GM21528 (cell line): ENCODE measurements around the gene SFXN1.

Experiments used
- ATAC-seq: cut with Tn5 transposase; IDR thresholded peaks from one replicate; pipeline ENCODE4 v1.9.1; 2021; ENCODE audit warnings: mild to moderate bottlenecking, moderate library complexity; ENCODE audit not compliant: unreplicated experiment, low FRiP score

SFXN1 gene

DNA sequence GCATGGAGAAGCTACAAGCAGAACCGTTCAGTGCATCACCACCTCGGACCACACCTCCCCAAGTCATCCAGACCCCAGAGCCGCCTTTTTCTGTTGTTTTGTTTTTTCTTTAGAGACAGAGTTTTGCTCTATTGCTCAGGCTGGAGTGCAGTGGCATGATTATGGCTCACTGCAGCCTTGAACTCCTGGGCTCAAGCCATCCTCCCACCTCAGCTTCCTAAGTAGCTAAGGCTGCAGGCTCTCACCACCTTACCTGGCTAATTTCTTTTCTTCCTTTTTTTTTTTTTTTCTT lies 13.5 kb upstream of the SFXN1 start:
- ATAC-seq = no peak

GRCh38 chr5:175465282-175465681 lies 13.1 kb upstream of the SFXN1 start:
- no peak for ATAC-seq

- ATAC-seq = no peak
These were observed 11.6 kb upstream of the SFXN1 start for GRCh38 chr5:175466700-175467318.

- no peak for ATAC-seq
These were observed 10.2 kb upstream of the SFXN1 start for GRCh38 chr5:175467983-175468690.

- ATAC-seq = no peak
These were observed 9.5 kb upstream of the SFXN1 start for GRCh38 chr5:175468892-175469291.

- ATAC-seq = no peak
These were observed 8.4 kb upstream of the SFXN1 start for GRCh38 chr5:175469916-175470315.

DNA sequence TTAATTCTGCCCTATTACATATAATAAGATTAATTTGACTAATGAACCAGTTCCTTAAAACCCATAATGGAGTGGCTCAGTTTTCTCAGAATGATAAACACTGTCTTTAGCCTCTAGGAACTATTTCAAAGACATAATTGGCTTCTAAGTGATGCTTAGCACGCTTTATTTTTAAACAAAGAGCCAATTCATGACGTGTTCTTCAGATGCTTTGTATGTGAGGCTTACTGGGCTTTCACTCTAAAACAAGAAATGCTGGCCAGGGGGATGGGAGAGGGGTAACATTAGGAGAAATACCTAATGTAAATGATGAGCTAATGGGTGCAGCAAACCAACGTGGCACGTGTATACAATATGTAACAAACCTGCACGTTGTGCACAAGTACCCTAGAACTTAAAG lies 7.6 kb upstream of the SFXN1 start:
- no peak for ATAC-seq

GRCh38 chr5:175471196-175471595 lies 7.2 kb upstream of the SFXN1 start:
- ATAC-seq = no peak

GRCh38 chr5:175471628-175472027 lies 6.7 kb upstream of the SFXN1 start:
- no peak for ATAC-seq

DNA sequence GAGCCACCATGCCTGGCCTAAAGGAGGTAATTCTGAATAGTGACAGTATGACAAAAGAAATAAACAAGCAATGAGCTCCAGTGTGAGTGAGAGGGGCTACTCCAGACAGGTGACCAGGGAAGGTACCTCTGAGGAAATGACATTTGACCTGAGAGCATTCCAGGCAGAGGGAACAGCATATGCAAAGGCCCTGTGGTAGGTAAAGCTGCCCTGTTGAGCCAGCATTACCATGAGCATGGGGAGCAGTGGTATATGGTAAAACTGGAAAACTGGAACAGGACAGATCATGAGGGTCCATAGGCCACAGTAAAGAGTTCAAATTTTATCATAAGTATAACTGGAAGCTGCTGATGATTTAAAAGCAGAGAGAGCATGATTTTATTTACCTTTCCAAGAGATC lies 6.0 kb upstream of the SFXN1 start:
- no peak for ATAC-seq

GRCh38 chr5:175475248-175475647 lies 3.1 kb upstream of the SFXN1 start:
- no peak for ATAC-seq

DNA sequence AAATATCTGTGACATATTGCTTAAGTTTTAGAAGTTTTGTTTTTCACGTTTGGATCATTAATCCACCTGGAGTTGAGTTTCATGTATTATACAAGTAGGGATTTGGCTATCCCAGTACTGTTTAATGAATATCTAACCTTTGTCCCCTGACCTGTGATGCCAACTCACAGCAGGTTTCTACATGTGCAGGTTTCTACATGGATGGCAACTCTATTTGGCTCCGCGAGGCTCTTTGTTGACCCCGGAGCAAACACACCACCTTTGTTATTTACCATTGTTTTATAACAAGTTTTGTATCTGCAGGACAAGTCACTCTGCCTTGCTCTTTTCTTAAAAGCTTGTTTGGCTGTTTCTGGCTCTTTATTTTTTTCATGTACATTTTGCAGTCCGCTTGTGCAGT lies 920 bp upstream of the SFXN1 start:
- ATAC-seq = no peak

DNA sequence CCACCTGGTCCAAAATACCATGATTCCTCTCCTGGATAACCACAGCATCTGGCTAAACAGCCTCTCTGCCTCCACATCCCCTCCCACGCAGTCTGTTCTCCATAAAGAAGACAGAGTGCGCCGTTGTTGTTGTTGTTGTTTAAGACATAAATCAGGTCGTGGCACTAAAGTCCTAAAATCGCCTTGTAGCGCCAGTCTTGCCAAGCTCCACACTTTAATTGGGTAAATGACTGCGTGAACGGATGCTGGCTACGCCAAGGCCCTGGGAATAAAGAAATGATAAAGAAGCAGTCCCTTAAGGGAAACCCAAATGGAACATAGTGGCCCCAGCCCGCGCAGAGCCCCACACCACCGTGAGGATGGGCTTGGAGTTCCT lies 364 bp upstream of the SFXN1 start:
- peak; percentile 1 for ATAC-seq

DNA sequence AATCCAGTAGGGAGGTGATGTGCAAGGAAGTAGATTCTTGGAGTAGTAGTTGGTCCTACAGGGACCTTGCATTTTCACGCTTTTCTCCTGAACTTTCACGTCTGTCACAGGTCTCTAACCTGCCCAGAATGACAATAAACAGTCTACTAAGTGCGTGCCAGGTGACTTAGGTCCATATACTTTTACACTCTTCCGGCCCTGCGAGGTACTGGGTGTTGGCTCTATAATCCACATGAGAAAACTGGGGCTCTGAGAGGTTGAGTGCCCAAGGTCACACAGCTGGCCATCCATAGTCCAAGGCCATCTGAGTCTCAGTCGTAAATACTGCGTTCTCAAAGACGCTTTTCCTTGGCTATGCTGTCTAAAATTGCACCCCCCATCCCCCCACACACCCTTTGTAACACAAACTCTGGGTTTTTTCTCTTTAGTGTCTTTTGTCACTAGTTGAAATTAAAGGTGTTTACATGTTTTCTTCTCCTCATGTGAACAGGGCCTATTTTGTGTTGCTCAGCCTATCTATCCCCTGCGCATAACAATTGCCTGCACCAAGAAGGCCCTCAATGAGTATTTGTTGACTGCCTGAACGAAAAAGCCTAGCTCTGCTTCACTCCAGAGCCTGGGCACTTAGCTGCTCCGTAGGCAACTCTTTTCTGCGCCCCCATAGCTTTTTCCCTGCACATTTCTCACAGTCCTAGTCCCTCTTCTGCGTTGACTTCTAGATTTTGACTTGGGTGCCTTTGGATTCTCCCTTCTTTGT lies 943 bp downstream of the SFXN1 start:
- peak; percentile 18 for ATAC-seq

- ATAC-seq = no peak
These were observed 5.0 kb downstream of the SFXN1 start for GRCh38 chr5:175483337-175483736.

DNA sequence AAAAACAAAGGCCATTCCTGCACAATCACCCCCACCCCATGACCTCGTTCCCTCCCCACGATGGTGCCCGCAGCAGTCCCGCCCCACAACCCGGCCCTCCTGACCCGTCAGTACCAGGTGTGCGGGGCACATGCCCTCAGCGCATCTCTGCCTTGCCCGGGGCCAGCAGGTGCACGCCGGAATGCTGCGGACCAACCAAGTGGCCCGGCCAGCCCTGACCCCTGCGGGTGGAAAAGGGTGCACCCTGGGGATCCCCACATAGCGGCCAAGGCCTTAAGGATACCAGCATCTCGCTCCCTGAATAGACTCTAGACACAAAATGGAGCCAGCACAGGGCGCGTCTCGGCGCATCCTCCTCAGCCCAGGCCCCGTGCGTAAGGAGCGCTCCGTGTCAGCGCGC lies 6.0 kb downstream of the SFXN1 start:
- no peak for ATAC-seq

- ATAC-seq = no peak
These were observed 6.5 kb downstream of the SFXN1 start for GRCh38 chr5:175484829-175485228.

DNA sequence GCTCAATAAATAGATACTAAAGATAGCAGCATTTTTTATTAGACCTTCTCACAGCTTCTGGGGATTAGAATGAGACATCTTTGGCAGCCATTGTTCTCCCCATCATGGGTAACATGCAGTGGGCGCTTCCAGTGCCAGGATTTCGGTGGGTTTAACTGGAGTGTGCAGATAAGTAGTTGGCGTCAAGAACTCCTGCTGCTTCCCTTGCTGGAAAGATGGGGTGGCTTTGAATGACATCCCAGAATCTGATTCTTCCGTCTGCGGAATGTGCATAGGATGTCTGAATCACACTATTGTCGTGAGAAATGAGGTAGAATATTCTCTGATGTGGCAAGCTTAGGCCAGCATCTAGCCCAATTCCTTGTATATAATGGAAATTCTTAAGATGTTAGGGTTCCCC lies 7.3 kb downstream of the SFXN1 start:
- ATAC-seq = no peak

- no peak for ATAC-seq
These were observed 9.3 kb downstream of the SFXN1 start for GRCh38 chr5:175487514-175488222.

GRCh38 chr5:175489693-175490443 lies 11.5 kb downstream of the SFXN1 start:
- no peak for ATAC-seq

DNA sequence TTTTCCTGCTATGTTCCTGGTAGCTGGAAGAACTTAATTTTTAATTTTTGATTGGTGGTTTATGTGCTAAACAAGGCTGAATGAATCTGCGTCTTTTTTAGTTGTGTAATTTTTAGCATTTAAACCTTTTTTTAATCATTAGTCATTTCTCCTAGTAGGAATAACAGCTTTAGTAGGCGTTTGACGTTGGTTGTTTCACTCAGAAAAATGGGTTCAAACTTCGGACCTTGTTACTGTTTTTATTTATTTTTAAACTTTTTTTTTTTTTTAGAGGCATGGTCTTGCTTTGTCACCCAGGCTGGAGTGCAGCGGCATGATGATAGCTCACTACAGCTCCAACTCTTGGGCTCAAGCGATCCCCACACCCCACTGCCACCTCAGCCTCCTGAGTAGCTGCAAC lies 12.9 kb downstream of the SFXN1 start:
- no peak for ATAC-seq
